ENCODE data around the gene MAD2L2.

The MAD2L2 gene

GRCh38 chr1:11681071-11681771, at the start of gene MAD2L2:
MAD2L2 (minus strand) TSS chr1:11681148; CDS start chr1:11680601, 547 bp downstream.
- peak; percentile 90 for DNase-seq

GRCh38 chr1:11730429-11730891, 49.5 kb upstream of the MAD2L2 start:
- DNase-seq: no peak

- peak; percentile 72 for DNase-seq
These were observed 48.8 kb upstream of the MAD2L2 start for GRCh38 chr1:11729498-11730428.

- no peak for DNase-seq
These were observed 48.2 kb upstream of the MAD2L2 start for GRCh38 chr1:11729155-11729497.

- DNase-seq: no peak
These were observed 47.3 kb upstream of the MAD2L2 start for GRCh38 chr1:11728126-11728806.

GRCh38 chr1:11727119-11727518, 46.2 kb upstream of the MAD2L2 start:
- DNase-seq: peak; percentile 35

GRCh38 chr1:11725616-11726015, 44.7 kb upstream of the MAD2L2 start:
- no peak for DNase-seq

- DNase-seq: no peak
These were observed 41.6 kb upstream of the MAD2L2 start for GRCh38 chr1:11722538-11722937.

- peak; percentile 53 for DNase-seq
These were observed 40.4 kb upstream of the MAD2L2 start for GRCh38 chr1:11721311-11721710.

- DNase-seq: no peak
These were observed 39.6 kb upstream of the MAD2L2 start for GRCh38 chr1:11720525-11720924.

- no peak for DNase-seq
These were observed 39.1 kb upstream of the MAD2L2 start for GRCh38 chr1:11720033-11720376.

GRCh38 chr1:11719313-11720032, 38.5 kb upstream of the MAD2L2 start:
- DNase-seq: peak; percentile 77

GRCh38 chr1:11714831-11715575, 34.1 kb upstream of the MAD2L2 start:
- peak; percentile 50 for DNase-seq

GRCh38 chr1:11713095-11713494, 32.1 kb upstream of the MAD2L2 start:
- peak; percentile 43 for DNase-seq

GRCh38 chr1:11712285-11712684, 31.3 kb upstream of the MAD2L2 start:
- peak; percentile 35 for DNase-seq

GRCh38 chr1:11711490-11711889, 30.5 kb upstream of the MAD2L2 start:
- DNase-seq: no peak

- DNase-seq: peak; percentile 43
These were observed 27.8 kb upstream of the MAD2L2 start for GRCh38 chr1:11708554-11709350.

GRCh38 chr1:11707621-11708276, 26.8 kb upstream of the MAD2L2 start:
- peak; percentile 54 for DNase-seq

- DNase-seq: peak; percentile 40
These were observed 25.3 kb upstream of the MAD2L2 start for GRCh38 chr1:11706292-11706691.

- DNase-seq: no peak
These were observed 24.6 kb upstream of the MAD2L2 start for GRCh38 chr1:11705596-11705995.
